K562 (cell line): Measurements from ENCODE around the gene SNX27. TPM values are rescaled to one million over a fixed set of nuclear protein-coding genes. Genes with fewer than 3 reads are reported as not detected.
A peak's percentile ranks its signal among the peaks of the same experiment; 100 is the strongest.

Experiments
- ATF3 ChIP-seq, 2 experiments: fragments of 450-650 bp in 1 of 2; sonication (generic) in 1 of 2; formaldehyde crosslinking in 1 of 2; IDR thresholded peaks in 1 of 2; conservative IDR thresholded peaks in 1 of 2; 2 replicates each; pipeline versions ENCODE4 v1.6.1 to v1.8.1; 2016 to 2023; ENCODE audit warnings: mild to moderate bottlenecking in 2 of 2, moderate library complexity in 2 of 2, inconsistent platforms in 1 of 2, missing genetic modification reagents in 1 of 2
- BRD9 ChIP-seq: fragments of 450-650 bp; IDR thresholded peaks from 2 replicates; pipeline ENCODE4 v1.6.1; 2018; ENCODE audit warnings: low read depth; ENCODE audit not compliant: partially characterized antibody
- CBX2 ChIP-seq: fragments of 200-600 bp; sonication (generic); IDR thresholded peaks from one replicate; pipeline ENCODE4 v1.6.1; 2012; ENCODE audit warnings: mild to moderate bottlenecking, low read length, inconsistent platforms; ENCODE audit not compliant: insufficient read depth, poor library complexity, severe bottlenecking
- CHD1 ChIP-seq: fragments of 200-600 bp; sonication (generic); IDR thresholded peaks from one replicate; pipeline ENCODE4 v1.6.1; 2012; ENCODE audit warnings: mild to moderate bottlenecking, moderate library complexity, low read length, inconsistent platforms
- COPS2 ChIP-seq: fragments of 450-650 bp; conservative IDR thresholded peaks from 2 replicates; pipeline ENCODE4 v1.6.1; 2016; ENCODE audit warnings: mild to moderate bottlenecking, moderate library complexity
- CREM ChIP-seq: IDR thresholded peaks from 2 replicates; pipeline ENCODE4 v1.6.1; 2014; ENCODE audit warnings: antibody characterized with exemption, low read depth
- CXXC5 ChIP-seq: fragments of 250-450 bp; sonication (Bioruptor Pico); IDR thresholded peaks from 2 replicates; pipeline ENCODE4 v1.8.0; 2022; ENCODE audit warnings: inconsistent platforms, mild to moderate bottlenecking, moderate library complexity
- ELK1 ChIP-seq: sonication (generic); formaldehyde crosslinking; IDR thresholded peaks from 2 replicates; pipeline ENCODE4 v1.8.1; 2022; ENCODE audit warnings: missing genetic modification reagents
- SFPQ ChIP-seq: fragments of 200-400 bp; formaldehyde crosslinking; IDR thresholded peaks from 2 replicates; pipeline ENCODE4 v1.6.1; 2017; ENCODE audit warnings: mild to moderate bottlenecking, low read depth, low read length, moderate library complexity
- STAG1 ChIP-seq: sonication (generic); formaldehyde crosslinking; IDR thresholded peaks from 2 replicates; pipeline ENCODE4 v1.5.0; 2020; ENCODE audit warnings: missing genetic modification reagents, borderline replicate concordance
- TBP ChIP-seq: optimal IDR thresholded peaks from 2 replicates; pipeline ENCODE3; 2011; ENCODE audit warnings: low read depth, low read length, improper control_type of control experiment
- ZNF133 ChIP-seq: fragments of 250-450 bp; sonication (Bioruptor Pico); IDR thresholded peaks from 2 replicates; pipeline ENCODE4 v1.4.0; 2020; ENCODE audit warnings: mild to moderate bottlenecking
- polyA plus RNA-seq, 8 experiments: library from polyadenylated mRNA; depleted of rRNA in 4 of 8; stranded (reverse) in 5 of 8; unstranded in 3 of 8; fragments of >200 nt; fragmentation: Nextera tagmentation in 2 of 8; fragmentation: Illumina TruSeq in 1 of 8; extraction: Ambion mirVana in 2 of 8; extraction: Trizol in 1 of 8; gene quantifications; 2 replicates each; pipeline versions ENCODE4 v1.2.1 to v1.2.3, GENCODE V29; 2011 to 2014; ENCODE audit warnings: inconsistent platforms in 1 of 8, missing spikeins in 1 of 8
- total RNA-seq, 7 experiments: library from RNA; depleted of rRNA in 6 of 7; stranded (reverse); fragments of >200 nt in 6 of 7; fragmentation: Illumina TruSeq in 2 of 7; extraction: Trizol in 2 of 7; gene quantifications; 2 replicates each; pipeline versions ENCODE4 v1.2.1 to v1.2.3, GENCODE V29; 2011 to 2021; ENCODE audit warnings: low replicate concordance in 1 of 7
- TF ChIP-seq, protein P1 (sequence below): fragments of 150-350 bp; IDR thresholded peaks from 2 replicates; pipeline ENCODE4 v1.6.1; 2014; ENCODE audit warnings: low read depth, mild to moderate bottlenecking, low read length, borderline replicate concordance
- TF ChIP-seq, protein P2 (sequence below): sonication (generic); formaldehyde crosslinking; IDR thresholded peaks from 2 replicates; pipeline ENCODE4 v1.8.0; 2022; ENCODE audit warnings: missing genetic modification reagents, mild to moderate bottlenecking, borderline replicate concordance

SNX27 gene
- total and polyA plus RNA-seq, 9 of the 15 experiments (the other 6 are each of a cell fraction or from before 2014, with no cell fraction given): 4.5 to 18.7 (median 10.1) TPM

DNA sequence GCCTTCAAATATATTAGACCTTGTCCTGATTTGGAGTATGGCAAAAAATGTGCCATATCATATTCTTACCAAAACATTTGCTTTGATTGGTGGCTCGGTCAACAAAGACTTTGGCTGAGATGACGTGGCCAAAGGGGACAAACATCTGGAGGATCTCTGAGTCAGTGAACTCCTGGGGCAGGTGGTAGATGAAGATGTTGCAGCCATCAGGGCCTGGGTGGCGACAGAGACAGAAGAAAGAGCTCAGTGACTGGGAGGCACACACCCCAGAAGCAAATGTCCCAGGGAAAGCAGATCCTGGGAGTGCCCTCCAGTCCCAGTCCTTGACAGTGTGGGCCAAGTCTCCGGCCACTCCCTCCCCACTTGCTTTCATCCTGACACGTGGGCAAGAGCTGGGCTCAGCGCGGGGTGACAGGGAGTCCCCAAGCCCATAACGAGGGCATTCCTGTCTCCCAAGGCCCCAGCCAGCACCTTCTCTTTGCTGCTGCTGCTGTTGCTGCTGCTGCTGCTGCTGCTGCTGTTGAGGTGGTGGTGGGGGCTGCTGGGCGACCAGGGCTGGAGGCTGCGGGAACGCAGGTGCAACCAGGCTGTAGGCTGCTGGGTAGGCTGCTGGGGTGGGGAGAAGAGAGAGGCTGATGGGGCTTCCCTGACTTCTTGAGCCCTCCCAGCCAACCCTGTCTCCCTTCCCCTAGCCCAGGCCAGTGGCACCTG is 94.1 kb downstream of the SNX27 start (continued):
- TF ChIP-seq ELK1 (CRISPR knock-in tag) (no peak), STAG1 (CRISPR knock-in tag) (no peak), CREM (peak; percentile 44; the same call in 1 of the 2 replicates), BRD9 (no peak), ZNF133 (CRISPR knock-in tag) (no peak), CHD1 (no peak), TBP (no peak), SFPQ (no peak), CBX2 (no peak), ATF3 (IDR thresholded peaks at IDR 0.05) (peak; percentile 60; the same call in 1 of the 2 replicates), ATF3 (CRISPR knock-in tag; conservative IDR thresholded peaks at IDR 0.05) (no peak), CXXC5 (CRISPR knock-in tag) (no peak), COPS2 (no peak)
- TF ChIP-seq, protein P1, sequence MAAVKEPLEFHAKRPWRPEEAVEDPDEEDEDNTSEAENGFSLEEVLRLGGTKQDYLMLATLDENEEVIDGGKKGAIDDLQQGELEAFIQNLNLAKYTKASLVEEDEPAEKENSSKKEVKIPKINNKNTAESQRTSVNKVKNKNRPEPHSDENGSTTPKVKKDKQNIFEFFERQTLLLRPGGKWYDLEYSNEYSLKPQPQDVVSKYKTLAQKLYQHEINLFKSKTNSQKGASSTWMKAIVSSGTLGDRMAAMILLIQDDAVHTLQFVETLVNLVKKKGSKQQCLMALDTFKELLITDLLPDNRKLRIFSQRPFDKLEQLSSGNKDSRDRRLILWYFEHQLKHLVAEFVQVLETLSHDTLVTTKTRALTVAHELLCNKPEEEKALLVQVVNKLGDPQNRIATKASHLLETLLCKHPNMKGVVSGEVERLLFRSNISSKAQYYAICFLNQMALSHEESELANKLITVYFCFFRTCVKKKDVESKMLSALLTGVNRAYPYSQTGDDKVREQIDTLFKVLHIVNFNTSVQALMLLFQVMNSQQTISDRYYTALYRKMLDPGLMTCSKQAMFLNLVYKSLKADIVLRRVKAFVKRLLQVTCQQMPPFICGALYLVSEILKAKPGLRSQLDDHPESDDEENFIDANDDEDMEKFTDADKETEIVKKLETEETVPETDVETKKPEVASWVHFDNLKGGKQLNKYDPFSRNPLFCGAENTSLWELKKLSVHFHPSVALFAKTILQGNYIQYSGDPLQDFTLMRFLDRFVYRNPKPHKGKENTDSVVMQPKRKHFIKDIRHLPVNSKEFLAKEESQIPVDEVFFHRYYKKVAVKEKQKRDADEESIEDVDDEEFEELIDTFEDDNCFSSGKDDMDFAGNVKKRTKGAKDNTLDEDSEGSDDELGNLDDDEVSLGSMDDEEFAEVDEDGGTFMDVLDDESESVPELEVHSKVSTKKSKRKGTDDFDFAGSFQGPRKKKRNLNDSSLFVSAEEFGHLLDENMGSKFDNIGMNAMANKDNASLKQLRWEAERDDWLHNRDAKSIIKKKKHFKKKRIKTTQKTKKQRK: no peak
- TF ChIP-seq, protein P2, sequence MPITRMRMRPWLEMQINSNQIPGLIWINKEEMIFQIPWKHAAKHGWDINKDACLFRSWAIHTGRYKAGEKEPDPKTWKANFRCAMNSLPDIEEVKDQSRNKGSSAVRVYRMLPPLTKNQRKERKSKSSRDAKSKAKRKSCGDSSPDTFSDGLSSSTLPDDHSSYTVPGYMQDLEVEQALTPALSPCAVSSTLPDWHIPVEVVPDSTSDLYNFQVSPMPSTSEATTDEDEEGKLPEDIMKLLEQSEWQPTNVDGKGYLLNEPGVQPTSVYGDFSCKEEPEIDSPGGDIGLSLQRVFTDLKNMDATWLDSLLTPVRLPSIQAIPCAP (CRISPR knock-in tag): no peak
